Activated naive CD4-positive, alpha-beta T cell treated with anti-CD3 and anti-CD28 coated beads, Interleukin-2, amount 50 U/mL, for 24 hours (primary cell): Measurements from ENCODE around the gene PLXNC1.

Experiments used
- H3K27ac Mint-ChIP-seq: one replicate; pipeline ENCODE4 v1.8.0; 2021; ENCODE audit warnings: mild to moderate bottlenecking, mixed read lengths
- H3K27me3 Mint-ChIP-seq: one replicate; pipeline ENCODE4 v1.8.0; 2021; ENCODE audit warnings: mixed read lengths
- H3K36me3 Mint-ChIP-seq: one replicate; pipeline ENCODE4 v1.8.0; 2021; ENCODE audit warnings: mixed read lengths
- H3K4me1 Mint-ChIP-seq: one replicate; pipeline ENCODE4 v1.8.0; 2021; ENCODE audit warnings: mixed read lengths
- H3K4me3 Mint-ChIP-seq: one replicate; pipeline ENCODE4 v1.8.0; 2021; ENCODE audit warnings: mild to moderate bottlenecking, mixed read lengths
- H3K9me3 Mint-ChIP-seq: one replicate; pipeline ENCODE4 v1.8.0; 2021; ENCODE audit warnings: mixed read lengths

Gene PLXNC1

GRCh38 chr12:94219622-94220302 lies 71.4 kb downstream of the PLXNC1 start:
- H3K4me3 Mint-ChIP-seq: no peak overlapping the region
- peaks cover 15% of the 10 kb centered on the region for H3K36me3 Mint-ChIP-seq
- no peaks in the 10 kb centered on the region for H3K4me1 Mint-ChIP-seq
- no peak overlapping the region for H3K27ac Mint-ChIP-seq
- H3K27me3 Mint-ChIP-seq: no peaks in the 10 kb centered on the region
- no peaks in the 10 kb centered on the region for H3K9me3 Mint-ChIP-seq

DNA sequence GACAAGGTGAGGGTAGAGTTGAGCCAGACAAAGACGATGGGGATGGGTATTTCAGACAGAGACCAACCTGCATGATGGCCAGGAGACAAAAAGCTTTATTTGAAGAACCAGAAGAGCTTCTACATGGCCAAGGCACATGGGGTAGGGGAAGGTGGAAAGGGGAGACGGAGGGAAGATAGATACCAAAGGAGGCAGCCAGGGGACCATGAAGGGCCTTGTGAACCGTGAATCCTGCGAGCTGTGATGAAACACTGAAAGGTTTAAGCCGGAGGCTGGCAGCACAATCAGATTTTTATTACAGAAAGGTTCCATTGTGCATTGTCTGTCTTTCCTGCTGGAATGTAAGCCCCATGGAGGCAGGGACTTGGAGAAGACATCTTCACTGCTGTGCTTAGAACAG lies 72.4 kb downstream of the PLXNC1 start:
- Mint-ChIP-seq H3K36me3 (peaks cover 15% of the 10 kb centered on the region), H3K9me3 (no peaks in the 10 kb centered on the region), H3K4me3 (no peak overlapping the region), H3K4me1 (no peaks in the 10 kb centered on the region), H3K27ac (no peak overlapping the region), H3K27me3 (no peaks in the 10 kb centered on the region)

DNA sequence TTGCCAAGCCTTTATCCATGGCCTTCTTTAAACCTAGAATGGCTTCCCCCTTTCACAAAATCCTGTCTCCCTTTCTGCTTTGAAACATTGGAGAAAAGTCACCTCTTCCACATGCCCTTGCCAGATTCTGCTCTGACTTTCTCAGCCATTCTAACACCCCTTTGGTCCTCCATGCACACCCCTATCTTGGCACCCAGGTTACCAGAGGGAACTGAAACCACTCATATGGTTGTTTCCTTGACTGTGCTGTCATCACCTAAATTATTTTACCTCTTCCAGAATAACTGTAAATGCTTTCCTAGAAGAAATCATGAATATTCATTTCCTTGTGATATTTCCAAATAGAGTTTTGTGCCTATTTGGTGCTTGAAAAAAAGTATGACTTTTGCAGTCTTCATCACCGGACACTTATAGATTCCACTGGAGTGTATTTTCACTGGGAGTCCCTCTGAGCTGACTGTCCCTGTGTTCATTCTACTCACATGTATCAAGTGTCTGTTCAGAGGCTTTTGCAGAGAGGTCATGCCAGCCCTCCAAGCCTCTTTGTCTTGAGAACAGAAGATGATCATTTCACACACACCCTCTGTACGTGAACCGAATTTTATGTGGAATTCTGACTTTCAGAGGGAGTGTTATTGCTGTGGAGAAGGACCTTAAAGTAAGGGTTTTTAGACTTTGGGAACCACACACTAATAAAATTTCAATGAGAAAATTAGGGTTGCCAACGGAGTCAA lies 74.1 kb downstream of the PLXNC1 start:
- H3K4me1 Mint-ChIP-seq: no peaks in the 10 kb centered on the region
- H3K9me3 Mint-ChIP-seq: no peaks in the 10 kb centered on the region
- H3K27me3 Mint-ChIP-seq: no peaks in the 10 kb centered on the region
- H3K4me3 Mint-ChIP-seq: no peak overlapping the region
- H3K27ac Mint-ChIP-seq: no peak overlapping the region
- H3K36me3 Mint-ChIP-seq: peaks cover 26% of the 10 kb centered on the region

GRCh38 chr12:94223842-94224241 lies 75.5 kb downstream of the PLXNC1 start:
- H3K27ac Mint-ChIP-seq: no peak overlapping the region
- H3K36me3 Mint-ChIP-seq: peaks cover 34% of the 10 kb centered on the region
- no peaks in the 10 kb centered on the region for H3K4me1 Mint-ChIP-seq
- H3K4me3 Mint-ChIP-seq: no peak overlapping the region
- no peaks in the 10 kb centered on the region for H3K27me3 Mint-ChIP-seq
- H3K9me3 Mint-ChIP-seq: no peaks in the 10 kb centered on the region

- no peak overlapping the region for H3K27ac Mint-ChIP-seq
Measured at GRCh38 chr12:94225506-94225905, 77.1 kb downstream of the PLXNC1 start.

GRCh38 chr12:94225947-94226630 lies 77.7 kb downstream of the PLXNC1 start:
- Mint-ChIP-seq H3K27ac (no peak overlapping the region), H3K9me3 (no peaks in the 10 kb centered on the region), H3K27me3 (no peaks in the 10 kb centered on the region), H3K36me3 (peaks cover 32% of the 10 kb centered on the region), H3K4me3 (no peak overlapping the region), H3K4me1 (peaks cover 7% of the 10 kb centered on the region)

More at GRCh38 chr12:94225506-94225905, 77.1 kb downstream of the PLXNC1 start:
- H3K4me3 Mint-ChIP-seq: no peak overlapping the region
- no peaks in the 10 kb centered on the region for H3K27me3 Mint-ChIP-seq
- H3K4me1 Mint-ChIP-seq: peaks cover 5% of the 10 kb centered on the region
- H3K36me3 Mint-ChIP-seq: peaks cover 35% of the 10 kb centered on the region
- H3K9me3 Mint-ChIP-seq: no peaks in the 10 kb centered on the region

GRCh38 chr12:94227066-94227465 lies 78.7 kb downstream of the PLXNC1 start:
- Mint-ChIP-seq H3K4me3 (no peak overlapping the region), H3K27me3 (no peaks in the 10 kb centered on the region), H3K9me3 (no peaks in the 10 kb centered on the region), H3K36me3 (peaks cover 32% of the 10 kb centered on the region), H3K27ac (no peak overlapping the region), H3K4me1 (peaks cover 7% of the 10 kb centered on the region)

GRCh38 chr12:94228488-94228907 lies 80.1 kb downstream of the PLXNC1 start:
- Mint-ChIP-seq H3K9me3 (no peaks in the 10 kb centered on the region), H3K4me1 (peaks cover 7% of the 10 kb centered on the region), H3K36me3 (peaks cover 29% of the 10 kb centered on the region), H3K27ac (no peak overlapping the region), H3K4me3 (no peak overlapping the region), H3K27me3 (no peaks in the 10 kb centered on the region)

- Mint-ChIP-seq H3K4me1 (peaks cover 7% of the 10 kb centered on the region), H3K4me3 (no peak overlapping the region), H3K9me3 (no peaks in the 10 kb centered on the region), H3K36me3 (peaks cover 29% of the 10 kb centered on the region), H3K27me3 (no peaks in the 10 kb centered on the region), H3K27ac (no peak overlapping the region)
Measured at GRCh38 chr12:94229902-94230301, 81.5 kb downstream of the PLXNC1 start.

GRCh38 chr12:94230357-94230905 lies 82.1 kb downstream of the PLXNC1 start:
- Mint-ChIP-seq H3K4me1 (peaks cover 7% of the 10 kb centered on the region), H3K4me3 (peak overlapping the region; percentile 27), H3K27ac (no peak overlapping the region), H3K36me3 (peaks cover 29% of the 10 kb centered on the region), H3K27me3 (no peaks in the 10 kb centered on the region), H3K9me3 (no peaks in the 10 kb centered on the region)

GRCh38 chr12:94231709-94232108 lies 83.3 kb downstream of the PLXNC1 start:
- Mint-ChIP-seq H3K4me1 (peaks cover 7% of the 10 kb centered on the region), H3K27ac (no peak overlapping the region), H3K36me3 (peaks cover 28% of the 10 kb centered on the region), H3K4me3 (no peak overlapping the region), H3K27me3 (no peaks in the 10 kb centered on the region), H3K9me3 (no peaks in the 10 kb centered on the region)

DNA sequence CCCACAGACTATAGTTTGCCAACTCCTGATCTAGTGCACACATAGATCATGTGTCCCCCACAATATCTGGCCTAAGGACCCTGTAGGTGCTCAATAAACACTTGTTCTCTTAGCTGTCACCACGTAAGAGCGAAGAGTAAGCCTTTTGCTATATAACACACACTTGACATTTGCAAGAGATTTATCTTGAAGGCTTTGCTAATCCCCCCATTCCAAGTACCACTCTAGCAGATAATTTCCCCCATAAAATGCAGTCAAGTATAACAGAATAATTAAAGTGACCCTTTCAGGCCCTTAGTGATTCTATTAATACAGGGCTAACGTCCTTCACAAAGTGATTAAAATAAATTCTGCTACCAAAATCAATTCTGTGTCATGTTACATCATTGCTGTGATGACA lies 87.5 kb downstream of the PLXNC1 start:
- Mint-ChIP-seq H3K9me3 (no peaks in the 10 kb centered on the region), H3K27me3 (no peaks in the 10 kb centered on the region), H3K4me3 (no peak overlapping the region), H3K4me1 (no peaks in the 10 kb centered on the region), H3K36me3 (peaks cover 21% of the 10 kb centered on the region), H3K27ac (no peak overlapping the region)

DNA sequence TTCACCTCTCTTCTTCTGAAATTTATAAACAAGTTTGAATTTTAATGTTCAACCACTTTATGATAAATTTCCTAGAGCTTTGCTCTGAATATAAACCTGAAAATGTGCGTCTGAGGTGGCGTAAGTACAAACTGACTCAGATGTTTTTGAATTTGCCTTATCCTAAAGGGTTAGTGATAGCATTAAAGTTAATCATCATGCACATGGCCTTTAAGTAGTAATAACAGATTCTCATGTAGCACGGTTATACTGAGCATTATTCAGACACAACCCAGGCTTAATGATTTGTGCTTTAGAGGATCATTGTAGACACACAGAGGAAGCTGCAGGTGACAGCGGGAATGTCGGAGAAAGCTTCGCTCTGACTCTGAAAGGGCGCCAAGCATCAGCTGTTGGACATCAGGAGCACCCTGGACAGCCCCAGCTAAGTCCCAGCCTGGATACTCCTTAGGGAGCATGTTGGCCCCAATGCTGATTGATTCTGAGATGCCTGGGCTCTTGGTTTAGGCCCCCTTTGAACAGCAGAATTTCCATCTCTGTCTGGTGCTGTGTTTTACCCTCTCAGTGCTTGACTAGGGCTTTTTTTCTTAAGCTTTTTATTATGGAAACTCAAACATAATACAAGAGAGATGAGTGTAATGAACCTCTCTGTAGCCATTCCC lies 91.1 kb downstream of the PLXNC1 start:
- Mint-ChIP-seq H3K4me3 (no peak overlapping the region), H3K36me3 (peaks cover 23% of the 10 kb centered on the region), H3K4me1 (peaks cover 7% of the 10 kb centered on the region), H3K27me3 (no peaks in the 10 kb centered on the region), H3K9me3 (no peaks in the 10 kb centered on the region), H3K27ac (no peak overlapping the region)

GRCh38 chr12:94240171-94240570 lies 91.8 kb downstream of the PLXNC1 start:
- Mint-ChIP-seq H3K4me1 (peaks cover 14% of the 10 kb centered on the region), H3K4me3 (no peak overlapping the region), H3K9me3 (no peaks in the 10 kb centered on the region), H3K36me3 (peaks cover 23% of the 10 kb centered on the region), H3K27me3 (no peaks in the 10 kb centered on the region), H3K27ac (no peak overlapping the region)

- peaks cover 24% of the 10 kb centered on the region for H3K4me1 Mint-ChIP-seq
- H3K27ac Mint-ChIP-seq: no peak overlapping the region
- no peaks in the 10 kb centered on the region for H3K27me3 Mint-ChIP-seq
- H3K9me3 Mint-ChIP-seq: no peaks in the 10 kb centered on the region
- H3K36me3 Mint-ChIP-seq: peaks cover 14% of the 10 kb centered on the region
- H3K4me3 Mint-ChIP-seq: no peak overlapping the region
Measured at GRCh38 chr12:94242901-94243300, 94.5 kb downstream of the PLXNC1 start.
